ENCODE measurements around the gene RRAS.

- TF ChIP-seq POLR2AphosphoS5 (IDR thresholded peaks at IDR 0.05; ENCODE audit: low read depth, low read length) (no peak), CTCF (IDR thresholded peaks at IDR 0.05 in 2 of 3, conservative IDR thresholded peaks at IDR 0.05 in 1 of 3; ENCODE audit: borderline replicate concordance in 1 of 3, insufficient read depth in 1 of 3, low read depth in 2 of 3, low read length in 2 of 3) (no peak), FOSL1 (IDR thresholded peaks at IDR 0.05; ENCODE audit: low read depth) (no peak)
These were observed 12.9 kb upstream of the RRAS start for GRCh38 chr19:49652551-49653465.

All from HCT116 (cell line).